Endometrial microvascular endothelial cells (primary cell): Measurements from ENCODE around the gene PDK3. TPM values are rescaled to one million over a fixed set of nuclear protein-coding genes. Genes with fewer than 3 reads are reported as not detected.

Experiments used
- in situ Hi-C: cut with HindIII; loops from 2 replicates; pipeline ENCODE4 v1.10.0; 2017; ENCODE audit warnings: low sequenced_read_pairs, low pct_unique_long_range_greater_than_20kb; ENCODE audit errors: inconsistent ontology term
- total RNA-seq: library from RNA; depleted of rRNA; stranded (reverse); fragments of >200 nt; gene quantifications from one replicate; pipeline ENCODE4 v1.2.3, GENCODE V29; 2015; ENCODE audit errors: inconsistent ontology term

Gene PDK3
- total RNA-seq, 1 donor from 2014 or later = 8.8 TPM

DNA sequence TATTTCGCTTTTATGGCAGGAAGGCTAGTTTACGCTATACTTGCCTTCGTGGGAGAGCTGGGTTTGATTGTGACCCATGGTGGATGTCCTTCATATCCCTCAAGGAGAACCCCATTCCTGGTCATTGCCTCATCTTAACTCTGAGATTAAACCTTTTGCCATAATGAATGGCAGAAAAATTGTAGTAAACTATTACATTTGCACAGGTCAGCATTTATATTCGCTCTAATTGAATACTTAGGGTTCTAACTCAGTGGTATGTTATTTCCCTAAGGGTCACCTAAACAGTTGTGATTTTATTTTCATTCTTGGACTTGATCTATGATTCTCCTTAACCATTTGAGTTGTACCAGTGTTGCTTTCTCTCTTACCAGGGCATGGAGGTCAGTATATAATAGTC is 13.4 kb downstream of the PDK3 start:
- in situ Hi-C loops = no loop called here

DNA sequence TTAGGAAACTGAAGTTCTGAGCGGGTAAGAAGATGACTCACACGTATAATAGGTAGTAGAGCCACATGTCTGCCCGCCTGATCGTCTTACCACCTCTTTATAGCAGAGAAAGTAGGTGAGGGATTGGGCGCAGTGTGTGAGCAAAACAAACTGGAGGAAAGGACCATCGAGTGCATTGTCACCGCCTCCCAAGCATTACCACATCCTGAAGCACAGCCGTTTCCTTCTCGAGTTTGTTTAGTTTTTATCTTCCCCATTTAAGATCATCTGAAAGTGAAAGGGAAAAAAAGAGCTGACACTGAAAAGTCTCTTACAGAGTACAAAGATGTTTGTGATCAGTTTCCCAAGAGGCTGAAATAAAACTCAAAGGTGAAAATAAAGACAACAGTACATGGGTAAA is 14.8 kb downstream of the PDK3 start:
- in situ Hi-C loops = no loop called here

DNA sequence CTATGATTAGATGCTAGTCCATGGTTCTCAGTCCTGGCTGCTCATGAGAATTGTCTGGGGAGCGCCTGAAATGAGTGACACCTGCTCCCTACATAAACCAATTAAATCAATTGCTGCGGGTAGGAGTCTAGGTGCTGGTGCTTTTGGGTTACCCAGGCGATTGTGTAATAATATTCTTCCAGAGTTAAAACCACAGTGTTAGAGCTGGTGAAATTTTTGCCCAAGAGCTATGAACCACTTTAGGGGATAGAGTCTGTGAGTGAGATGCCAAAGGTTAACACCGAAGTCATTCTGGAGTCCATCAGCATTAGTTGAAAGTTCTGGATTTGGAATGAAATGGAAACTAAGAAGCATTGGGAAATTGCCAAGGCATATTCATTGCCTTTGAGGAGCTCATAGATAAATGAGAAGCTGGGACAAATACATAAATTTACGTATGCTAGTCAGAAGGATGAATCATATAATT is 15.3 kb downstream of the PDK3 start:
- in situ Hi-C loops = no loop called here

DNA sequence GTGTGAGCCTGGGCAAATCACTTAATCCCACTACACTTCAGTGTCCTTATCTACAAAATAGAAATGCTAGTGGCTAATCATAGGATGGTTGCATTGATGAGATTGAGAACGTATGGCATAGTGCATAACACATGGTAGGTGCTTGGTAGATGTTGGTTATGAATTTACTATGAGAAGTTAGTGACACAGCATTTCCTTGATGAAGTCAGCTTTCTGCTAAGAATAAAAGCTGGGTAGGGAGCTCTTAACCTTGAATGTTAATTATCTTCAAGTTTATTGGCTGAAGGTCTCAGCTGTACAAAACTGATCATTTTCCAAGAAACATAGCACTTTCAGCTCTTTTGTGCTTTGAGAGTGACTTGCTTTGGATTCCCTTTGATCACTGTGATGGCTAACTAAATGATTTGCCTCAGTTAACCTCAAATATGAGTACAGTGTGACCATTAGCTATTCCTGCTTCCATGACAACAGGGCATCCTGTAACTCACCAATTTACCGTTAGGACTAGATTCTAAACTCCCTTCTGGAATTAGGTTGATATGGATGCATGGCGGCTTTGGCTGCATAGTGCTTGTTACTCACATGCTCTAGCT is 17.8 kb downstream of the PDK3 start:
- in situ Hi-C loops = no loop called here

DNA sequence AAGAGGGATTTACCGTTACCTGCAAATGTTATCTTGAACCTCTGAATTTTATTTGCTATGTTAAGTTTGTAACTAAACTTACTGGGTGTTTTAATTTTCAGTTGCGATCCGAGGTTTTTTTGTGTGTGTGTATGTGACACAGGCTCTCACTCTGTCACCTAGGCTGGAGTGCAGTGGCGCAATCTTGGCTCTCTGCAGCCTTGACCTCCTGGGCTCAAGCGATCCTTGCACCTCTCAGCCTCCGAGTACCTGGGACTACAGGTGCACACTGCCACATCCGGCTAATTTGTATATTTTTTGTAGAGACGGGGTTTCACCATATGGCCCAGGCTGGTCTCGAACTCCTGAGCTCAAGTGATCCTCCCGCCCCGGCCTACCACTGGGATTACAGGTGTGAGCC is 18.5 kb downstream of the PDK3 start:
- in situ Hi-C loops = no loop called here

DNA sequence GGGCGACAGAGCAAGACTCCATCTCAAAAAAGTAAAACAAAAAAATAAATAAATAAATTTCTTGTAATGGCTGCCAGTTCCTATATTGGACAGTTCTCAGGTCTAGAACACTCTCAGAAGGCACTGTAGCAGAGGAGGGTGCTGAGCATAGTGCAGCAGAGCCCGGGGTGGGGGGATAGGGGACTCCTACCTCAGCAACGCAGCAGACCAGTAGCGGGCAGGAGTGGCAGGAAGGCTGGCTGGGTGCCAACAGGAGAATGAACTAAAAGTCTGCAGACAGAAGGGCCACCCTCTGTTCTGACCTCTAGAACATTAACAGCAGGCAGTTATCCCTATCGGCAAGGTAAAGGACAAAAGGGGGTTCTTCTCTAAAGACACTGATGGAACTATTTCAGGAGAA is 20.2 kb downstream of the PDK3 start:
- in situ Hi-C loops = no loop called here

DNA sequence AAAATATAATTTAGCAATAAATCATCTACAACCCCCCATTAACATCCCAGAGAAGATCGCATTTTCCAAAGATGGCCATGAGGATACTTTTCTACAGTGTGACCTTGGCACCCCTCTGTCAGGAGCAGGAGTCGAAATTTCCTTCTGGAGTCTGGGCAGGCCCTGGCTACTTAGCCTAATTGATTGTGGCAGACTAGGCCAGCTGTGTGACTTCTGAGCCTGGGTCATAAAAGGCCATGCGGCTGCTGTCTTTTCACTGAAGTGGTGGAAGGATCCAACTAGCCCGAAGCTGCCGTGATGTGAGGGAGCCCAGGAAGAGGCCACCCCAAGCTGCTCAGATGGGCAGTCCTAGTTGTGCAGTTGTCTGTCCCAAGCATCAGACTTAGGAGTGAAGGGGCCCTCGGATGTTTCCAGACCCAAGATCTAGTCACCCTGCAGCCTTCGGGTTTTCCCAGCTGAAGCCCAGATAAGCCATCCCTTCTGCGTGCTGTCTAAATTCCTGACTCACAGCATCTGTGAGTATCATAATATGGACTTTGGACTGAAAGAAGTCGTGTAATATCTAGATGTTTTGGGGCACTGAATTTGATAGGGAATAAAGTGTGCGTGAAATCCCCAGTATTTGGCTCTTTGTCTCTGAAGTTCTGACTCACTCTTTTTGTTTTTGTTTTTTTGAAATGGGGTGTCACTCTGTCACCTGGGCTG is 21.0 kb downstream of the PDK3 start:
- in situ Hi-C loops = no loop called here

DNA sequence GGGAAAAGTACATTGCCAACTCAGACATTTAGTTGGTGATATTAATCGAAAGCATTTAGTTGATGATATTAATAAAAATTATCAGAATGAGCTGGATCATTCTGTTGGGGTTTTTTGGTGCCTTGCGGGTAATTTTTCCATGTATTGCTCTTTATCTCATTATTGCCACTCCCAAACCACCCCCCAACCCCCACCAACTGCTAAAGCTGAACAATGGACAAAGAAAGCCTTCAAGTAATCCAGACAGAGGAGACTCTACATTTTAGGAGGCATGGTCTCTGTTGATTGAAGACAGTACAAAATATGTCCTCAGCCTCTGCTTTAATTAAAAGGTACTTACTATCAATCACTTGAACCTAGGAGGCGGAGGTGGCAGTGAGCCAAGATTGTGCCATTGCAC is 22.5 kb downstream of the PDK3 start:
- in situ Hi-C loops = no loop called here

DNA sequence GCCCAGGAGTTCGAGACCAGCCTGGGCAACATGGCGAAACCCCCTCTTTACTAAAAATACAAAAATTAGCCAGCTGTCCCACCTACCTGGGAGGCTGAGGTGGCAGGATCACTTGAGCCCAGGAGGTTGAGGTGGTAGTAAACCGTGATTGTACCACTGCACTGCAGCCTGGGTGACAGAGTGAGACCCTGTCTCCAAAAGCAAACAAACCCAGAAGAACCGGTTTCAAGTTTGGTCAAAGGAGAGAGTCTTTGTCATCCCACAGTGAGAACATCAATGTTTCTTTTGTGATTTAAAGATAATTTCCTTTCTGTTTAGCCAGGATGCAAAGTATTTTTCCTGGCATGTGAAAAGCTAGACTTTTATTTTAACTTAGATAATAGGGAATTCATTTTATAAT is 26.7 kb downstream of the PDK3 start:
- in situ Hi-C loops = no loop called here

DNA sequence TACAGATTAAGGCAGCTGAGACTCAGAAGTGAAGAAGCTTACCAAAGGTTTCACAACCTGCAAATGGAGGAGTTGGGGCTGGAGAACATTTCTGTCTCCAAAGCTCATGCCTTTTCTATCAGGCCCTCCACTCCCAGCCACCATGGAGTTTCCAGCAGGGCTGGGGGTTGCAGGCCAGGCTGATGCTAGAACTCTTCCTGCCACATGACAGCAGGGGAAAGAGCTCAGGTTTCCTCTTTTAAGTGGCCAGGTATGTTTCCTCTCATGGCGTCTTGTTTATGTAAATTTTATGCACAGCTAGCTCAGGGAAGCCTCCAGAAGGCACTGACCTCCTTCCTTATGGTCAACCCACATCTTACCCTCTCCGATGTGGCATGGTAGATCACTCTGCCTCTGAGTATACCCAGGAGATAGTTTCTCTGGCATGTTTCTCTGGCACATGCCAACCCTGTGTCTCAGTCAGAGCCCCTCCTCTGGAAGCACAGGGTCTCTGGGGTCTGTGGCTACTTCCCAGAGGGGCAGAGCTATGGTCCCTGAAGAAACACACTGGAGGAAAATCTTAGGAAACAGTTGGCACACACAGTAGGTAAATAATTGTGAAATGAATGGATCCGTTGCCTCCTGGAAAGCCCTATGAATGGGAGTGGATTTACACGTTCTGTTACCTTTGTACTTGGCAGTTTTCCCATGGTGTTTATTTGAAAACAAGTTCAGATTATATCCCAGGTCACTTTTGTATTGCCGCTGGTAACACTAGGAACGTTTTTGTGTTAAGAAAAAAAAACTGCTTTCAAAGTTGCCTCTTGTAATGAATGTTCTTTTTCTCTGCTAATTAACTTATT is 28.9 kb downstream of the PDK3 start:
- in situ Hi-C loops = no loop called here

DNA sequence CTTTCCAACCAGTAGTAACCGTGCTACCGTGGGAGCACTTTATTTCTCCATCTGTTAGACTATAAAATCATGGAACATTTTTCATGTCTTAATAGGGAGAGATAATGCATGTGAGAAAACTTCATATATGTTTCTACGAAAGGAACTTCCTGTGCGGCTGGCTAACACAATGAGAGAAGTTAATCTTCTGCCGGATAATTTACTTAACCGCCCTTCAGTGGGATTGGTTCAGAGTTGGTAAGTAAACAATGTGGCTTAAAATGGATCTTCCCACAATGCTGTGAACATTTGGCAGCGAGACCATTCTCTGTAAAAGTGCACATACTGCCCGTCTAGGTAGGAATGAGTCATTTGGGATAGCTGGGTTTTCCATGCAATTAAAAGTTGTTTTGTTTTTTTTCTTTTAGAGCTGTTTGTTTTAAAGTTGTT is 29.6 kb downstream of the PDK3 start:
- in situ Hi-C loops = no loop called here

DNA sequence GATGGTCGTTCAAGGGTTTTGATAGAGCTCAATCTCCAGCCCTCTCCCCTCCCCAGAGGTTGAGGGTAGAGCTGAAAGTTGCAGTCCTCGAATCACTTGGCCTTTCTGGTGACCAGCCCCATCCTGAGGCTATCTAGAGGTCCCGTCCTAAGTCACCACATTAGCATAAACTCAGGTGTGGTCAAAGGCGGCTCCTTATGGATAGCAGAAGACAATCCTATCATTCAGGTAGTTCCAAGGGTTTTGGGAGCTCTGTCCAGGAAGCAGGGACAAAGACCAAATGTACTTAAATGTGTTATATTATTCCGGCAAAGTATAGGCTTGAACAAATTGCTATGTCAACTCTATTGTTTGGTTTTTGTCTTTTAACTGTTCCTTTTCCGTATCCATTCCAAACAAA is 30.6 kb downstream of the PDK3 start:
- in situ Hi-C loops = no loop called here

DNA sequence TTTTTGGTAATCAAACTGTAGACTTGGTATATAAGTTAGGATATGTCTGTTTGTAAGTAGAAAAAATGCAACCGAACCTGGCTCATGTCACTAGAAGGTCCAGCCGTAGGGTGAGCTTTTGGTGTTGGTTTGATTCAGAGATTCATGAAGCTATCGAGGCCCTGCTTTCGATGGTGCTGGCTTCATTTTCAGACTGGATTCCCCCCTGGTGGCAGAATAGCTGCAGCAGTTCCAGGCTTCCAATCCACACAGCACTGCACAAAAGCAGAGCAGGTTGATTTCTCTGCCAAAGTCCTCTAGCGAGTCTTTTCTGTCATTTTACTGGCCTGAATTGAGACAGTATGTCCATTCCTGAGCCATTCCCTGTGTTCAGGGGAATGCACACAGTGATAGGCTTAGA is 33.1 kb downstream of the PDK3 start:
- in situ Hi-C loops = no loop called here

DNA sequence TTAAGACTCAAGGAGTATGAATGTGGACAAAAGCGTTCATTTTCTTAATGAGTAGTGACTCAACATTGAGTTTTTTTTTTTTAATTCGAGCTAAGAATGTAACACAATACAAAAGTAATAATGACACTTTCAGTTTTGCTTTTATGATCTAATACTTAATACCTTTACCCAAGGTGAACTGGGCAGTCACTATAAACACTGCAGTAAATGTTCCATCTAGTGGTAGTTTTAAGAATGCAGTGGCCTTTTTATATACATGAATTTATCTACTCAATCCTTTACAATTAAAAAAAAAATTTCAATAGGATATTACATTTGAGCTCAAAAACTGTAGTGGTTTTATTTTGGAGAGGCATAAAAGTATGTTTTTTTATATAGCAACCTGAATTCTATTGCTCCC is 33.9 kb downstream of the PDK3 start:
- in situ Hi-C loops = no loop called here

DNA sequence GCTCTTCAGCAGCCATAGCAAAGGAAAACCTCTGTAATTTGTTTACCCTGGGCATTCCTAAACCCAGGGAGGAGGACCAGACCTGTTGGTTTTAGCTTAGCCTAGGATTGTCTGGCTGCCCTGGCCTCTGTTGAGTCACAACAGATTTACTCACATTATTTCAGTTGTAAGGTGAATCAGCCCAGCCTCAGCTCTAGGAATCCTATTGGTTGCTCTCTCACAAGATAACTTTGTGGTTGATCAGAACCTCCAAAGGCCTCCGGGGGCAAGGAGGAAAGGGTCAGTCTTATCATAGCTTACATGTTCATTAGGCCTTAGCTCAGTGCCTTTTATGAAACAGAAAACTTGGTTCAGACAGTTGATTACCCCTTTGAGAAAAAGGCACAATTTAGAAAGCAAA is 41.0 kb downstream of the PDK3 start:
- in situ Hi-C loops = no loop called here

DNA sequence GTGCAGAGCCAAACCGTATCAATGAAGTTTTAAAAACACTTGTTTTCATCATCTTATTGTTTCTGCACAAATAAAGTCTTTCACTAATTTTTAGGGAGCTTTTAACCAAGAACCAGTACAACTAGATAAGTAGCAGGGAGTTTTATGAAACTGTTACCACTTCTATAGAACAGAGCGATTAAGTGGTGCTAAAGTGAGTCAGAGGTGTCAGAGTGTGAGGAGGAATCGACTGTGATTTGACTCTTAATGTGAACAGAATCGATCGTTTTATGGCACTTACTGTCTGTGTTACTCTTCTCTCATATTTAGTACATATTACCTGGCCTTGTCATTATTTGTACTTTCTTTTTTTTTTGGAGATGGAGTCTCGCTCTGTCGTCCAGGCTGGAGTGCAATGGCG is 43.3 kb downstream of the PDK3 start:
- in situ Hi-C loops = no loop called here

DNA sequence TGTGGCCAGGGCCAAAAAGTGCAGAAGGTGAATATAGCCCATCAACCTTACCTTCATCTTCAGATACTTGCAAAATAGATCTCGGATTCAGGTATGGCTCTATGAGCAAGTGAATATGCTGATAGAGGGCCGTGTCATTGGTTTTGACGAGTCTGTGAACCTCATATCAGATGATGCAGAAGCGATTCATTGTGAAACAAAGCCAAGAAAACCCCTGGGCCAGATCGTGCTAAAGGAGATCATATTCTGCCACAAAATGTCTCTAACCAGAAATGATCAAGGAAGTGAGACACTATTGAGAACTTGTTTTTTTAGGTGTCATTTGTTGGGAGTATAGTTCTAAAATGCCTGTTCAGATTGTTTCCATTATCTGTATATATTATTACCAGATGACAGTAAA is 48.3 kb downstream of the PDK3 start:
- in situ Hi-C loops = no loop called here

DNA sequence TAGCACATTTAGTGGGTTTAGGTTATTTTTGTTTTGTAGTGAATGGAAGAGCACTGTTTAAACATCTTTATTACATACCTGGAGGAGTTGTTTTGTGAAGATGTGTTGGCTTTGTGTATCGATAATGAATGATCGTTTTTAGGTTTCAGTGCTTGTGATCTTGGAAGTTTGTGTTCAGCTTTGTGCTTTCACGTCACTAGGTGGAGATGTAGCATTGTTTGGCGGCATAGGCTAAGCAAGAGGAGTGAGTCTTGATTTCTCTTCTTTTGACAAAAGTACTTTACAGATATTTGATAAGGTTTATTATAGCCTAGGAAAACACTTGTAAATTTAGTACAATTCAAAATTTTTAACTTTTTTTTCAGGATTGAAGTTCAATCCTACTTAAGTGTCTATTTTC is 50.4 kb downstream of the PDK3 start:
- in situ Hi-C loops = no loop called here

DNA sequence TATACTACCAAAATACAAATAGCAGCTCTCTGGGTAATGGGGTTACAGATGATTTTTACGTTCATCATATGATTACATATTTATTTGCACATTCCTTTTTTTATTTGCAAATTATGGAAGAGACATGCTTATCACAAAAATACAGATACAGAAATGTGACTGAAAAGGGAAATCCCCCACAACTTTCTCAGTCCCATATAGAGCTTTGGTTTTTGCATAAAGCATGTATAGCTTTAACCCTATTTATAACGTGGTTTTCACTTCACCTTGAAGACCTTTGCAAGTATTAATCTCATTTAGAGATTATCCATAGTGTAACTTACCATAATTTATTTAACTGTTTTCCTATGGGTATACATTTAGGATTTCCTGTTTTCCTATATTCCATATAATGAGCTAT is 55.4 kb downstream of the PDK3 start:
- in situ Hi-C loops = no loop called here

DNA sequence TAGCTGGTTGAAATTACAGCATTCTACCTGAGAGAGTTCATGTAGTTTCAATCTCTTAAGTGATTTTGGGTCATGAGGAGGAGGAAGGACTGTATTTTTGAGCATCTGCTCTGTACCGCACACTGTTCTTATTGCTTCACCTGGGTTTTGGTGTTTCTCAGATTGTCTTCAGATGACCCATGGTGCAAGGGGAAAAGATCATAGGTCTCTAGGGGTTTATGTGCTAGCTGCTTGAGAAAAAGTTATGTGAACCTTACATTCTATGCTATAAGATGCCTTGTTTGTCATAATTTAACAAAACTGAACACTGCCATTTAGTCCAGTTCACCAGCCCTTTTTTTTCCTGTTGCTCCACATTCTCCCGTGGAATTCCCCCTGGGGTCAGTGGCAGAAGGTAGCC is 60.4 kb downstream of the PDK3 start:
- in situ Hi-C loops = no loop called here
